ENCODE data around the gene SMPX. TPM values are rescaled to one million over a fixed set of nuclear protein-coding genes. Genes with fewer than 3 reads are reported as not detected.

The SMPX gene
- total and polyA plus RNA-seq, 4 donors, result 0.09 to 0.10 TPM; not detected in 2

- no peak for TF ChIP-seq HNF4G (IDR thresholded peaks at IDR 0.05)
These were observed 44.2 kb upstream of the SMPX start (continued) for GRCh38 chrX:21802054-21802670.

GRCh38 chrX:21800344-21800770 is 42.4 kb upstream of the SMPX start:
- Histone ChIP-seq H3K4me3 (ENCODE audit: low read depth in 1 of 3, low read length in 3 of 3) (no peak overlapping the region), H3K4me1 (ENCODE audit: control insufficient read depth in 4 of 4, insufficient read depth in 4 of 4, low read length in 3 of 4) (peaks cover 3 to 14% (median 11%) of the 10 kb centered on the region in 4 donors), H3K36me3 (ENCODE audit: control insufficient read depth in 4 of 4, insufficient read depth in 3 of 4, low read depth in 1 of 4, low read length in 3 of 4) (no peaks in the 10 kb centered on the region), H3K9ac (ENCODE audit: low read depth in 1 of 2, low read length in 2 of 2) (no peak overlapping the region), H3K27me3 (ENCODE audit: control insufficient read depth in 4 of 4, insufficient read depth in 4 of 4, low read length in 3 of 4) (peaks cover 0 to 3% (median 0%) of the 10 kb centered on the region in 4 donors), H3K27ac (ENCODE audit: low read depth in 1 of 2, low read length in 2 of 2) (peak overlapping the region in 1 of 2 donors; percentile 7), H3K9me3 (ENCODE audit: control insufficient read depth in 4 of 4, low read length in 3 of 4) (no peaks in the 10 kb centered on the region)
- no peak for DNase-seq (ENCODE audit: low spot score)
- no peak for TF ChIP-seq RAD21 (IDR thresholded peaks at IDR 0.05)
- peak; percentile 12 to 41 for TF ChIP-seq HNF4A (conservative IDR thresholded peaks at IDR 0.05)
- TF ChIP-seq FOXA2 (IDR thresholded peaks at IDR 0.05), result no peak
- TF ChIP-seq MAX (IDR thresholded peaks at IDR 0.05), result no peak
- TF ChIP-seq NR2F2 (IDR thresholded peaks at IDR 0.05), result no peak
- no peak for TF ChIP-seq EGR1 (IDR thresholded peaks at IDR 0.05; ENCODE audit: low read depth in 2 of 2)
- TF ChIP-seq FOXA1 (IDR thresholded peaks at IDR 0.05), result no peak
- peak in 1 of 2 donors; percentile 22 for TF ChIP-seq RXRA (IDR thresholded peaks at IDR 0.05)
- 3% methylated on average over 1 of the region's 1 CpG for WGBS

GRCh38 chrX:21799767-21800166 is 41.9 kb upstream of the SMPX start:
- H3K9ac ChIP-seq (ENCODE audit: low read depth in 1 of 2, low read length in 2 of 2), result no peak overlapping the region
- no peaks in the 10 kb centered on the region for H3K36me3 ChIP-seq (ENCODE audit: control insufficient read depth in 4 of 4, insufficient read depth in 3 of 4, low read depth in 1 of 4, low read length in 3 of 4)
- TF ChIP-seq GABPA (IDR thresholded peaks at IDR 0.05 in 1 of 2, conservative IDR thresholded peaks at IDR 0.05 in 1 of 2), result no peak
- no peak for TF ChIP-seq RXRA (IDR thresholded peaks at IDR 0.05)
- no peak for TF ChIP-seq TAF1 (conservative IDR thresholded peaks at IDR 0.05)
- TF ChIP-seq HNF4A (conservative IDR thresholded peaks at IDR 0.05), result no peak
- TF ChIP-seq ATF3 (IDR thresholded peaks at IDR 0.05), result no peak
- TF ChIP-seq FOXA2 (IDR thresholded peaks at IDR 0.05), result no peak
- no peak for TF ChIP-seq SP1 (IDR thresholded peaks at IDR 0.05)
- no peak for TF ChIP-seq FOXA1 (IDR thresholded peaks at IDR 0.05)
- no peak for TF ChIP-seq HNF4G (IDR thresholded peaks at IDR 0.05)
- TF ChIP-seq REST (IDR thresholded peaks at IDR 0.05), result no peak
- no peak for TF ChIP-seq NR2F2 (IDR thresholded peaks at IDR 0.05)
- TF ChIP-seq YY1 (IDR thresholded peaks at IDR 0.05), result no peak
- no peak for TF ChIP-seq JUND (IDR thresholded peaks at IDR 0.05)
- TF ChIP-seq ZBTB33 (IDR thresholded peaks at IDR 0.05), result no peak
- no peak for TF ChIP-seq MAX (IDR thresholded peaks at IDR 0.05)
- no peak for TF ChIP-seq EGR1 (IDR thresholded peaks at IDR 0.05; ENCODE audit: low read depth in 2 of 2)
- no peak for TF ChIP-seq RAD21 (IDR thresholded peaks at IDR 0.05)
- no peak for TF ChIP-seq CTCF (IDR thresholded peaks at IDR 0.05; ENCODE audit: low read depth, low read length, missing input control)
- H3K4me3 ChIP-seq (ENCODE audit: low read depth in 1 of 3, low read length in 3 of 3), result no peak overlapping the region
- H3K27me3 ChIP-seq (ENCODE audit: control insufficient read depth in 4 of 4, insufficient read depth in 4 of 4, low read length in 3 of 4), result peaks cover 0 to 3% (median 0%) of the 10 kb centered on the region in 4 donors
- WGBS, result 83% methylated on average over 6 of the region's 6 CpGs
- H3K27ac ChIP-seq (ENCODE audit: low read depth in 1 of 2, low read length in 2 of 2), result no peak overlapping the region
- H3K9me3 ChIP-seq (ENCODE audit: control insufficient read depth in 4 of 4, low read length in 3 of 4), result no peaks in the 10 kb centered on the region
- no peak for DNase-seq (ENCODE audit: low spot score)
- H3K4me1 ChIP-seq (ENCODE audit: control insufficient read depth in 4 of 4, insufficient read depth in 4 of 4, low read length in 3 of 4), result peaks cover 3 to 14% (median 11%) of the 10 kb centered on the region in 4 donors

Measured in liver (tissue), 9 donors.